ENCODE data around the gene KRT80. TPM values are rescaled to one million over a fixed set of nuclear protein-coding genes. Genes with fewer than 3 reads are reported as not detected.

KRT80 gene
- polyA plus RNA-seq, 3 donors: 0.18 to 0.52 (median 0.37) TPM

DNA sequence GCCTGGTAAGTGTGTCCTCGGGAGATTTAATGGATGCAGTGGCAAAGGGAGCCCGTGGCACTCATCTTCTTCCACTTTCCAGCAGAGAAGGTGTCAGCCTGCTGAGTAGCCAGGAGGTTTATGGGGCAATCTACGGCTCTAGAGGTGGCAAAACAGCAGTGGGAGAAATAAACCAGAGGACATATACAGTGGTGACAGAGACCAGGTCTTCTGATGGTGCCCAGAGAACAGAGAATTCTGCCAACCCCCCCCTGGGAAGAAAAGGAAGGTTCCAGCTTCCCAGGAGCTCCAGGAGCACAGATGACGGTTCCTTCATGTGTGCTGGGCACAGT is 69.3 kb downstream of the KRT80 start:
- peaks cover 0 to 1% (median 0%) of the 10 kb centered on the region in 7 donors for H3K9me3 Mint-ChIP-seq
- intact Hi-C loops (cut with micrococcal nuclease): loop anchor here in 1 of 2 donors (5.0 kb wide), 2 partner anchors 35 to 95 kb away; no protein-coding TSS in a partner anchor
- no peak overlapping the region for H3K4me3 Mint-ChIP-seq
- Histone ChIP-seq H3K4me3 (replicated peaks in 1 of 3; ENCODE audit: low read depth in 2 of 3, low read length in 3 of 3) (no peak overlapping the region), H3K79me2 (ENCODE audit: insufficient read depth, low read length) (no peaks in the 10 kb centered on the region), H4K20me1 (ENCODE audit: insufficient read depth, low read length) (no peaks in the 10 kb centered on the region), H3K9ac (ENCODE audit: insufficient read depth, low read length, poor library complexity, severe bottlenecking) (no peak overlapping the region), H3K27ac (ENCODE audit: low read depth in 1 of 2, low read length in 2 of 2) (no peak overlapping the region), H2AFZ (ENCODE audit: insufficient read depth, low read depth, low read length, poor library complexity, severe bottlenecking) (no peak overlapping the region), H3K27me3 (ENCODE audit: control insufficient read depth in 2 of 2, insufficient read depth in 2 of 2, low read length in 2 of 2) (peaks cover 0 to 12% of the 10 kb centered on the region in 2 donors), H3K36me3 (replicated peaks in 1 of 2; ENCODE audit: control insufficient read depth in 1 of 2, insufficient read depth in 2 of 2, low read length in 2 of 2) (no peaks in the 10 kb centered on the region), H3K9me3 (replicated peaks in 1 of 2; ENCODE audit: control insufficient read depth in 1 of 2, insufficient read depth in 1 of 2, low read length in 2 of 2) (no peaks in the 10 kb centered on the region), H3K4me2 (replicated peaks; ENCODE audit: extremely low read depth, low read length, poor library complexity, severe bottlenecking) (no peak overlapping the region), H3K4me1 (ENCODE audit: control insufficient read depth in 1 of 2, insufficient read depth in 2 of 2, low read length in 2 of 2) (peaks cover 28 to 46% of the 10 kb centered on the region in 2 donors)
- peaks cover 53% of the 10 kb centered on the region for H3K4me1 Mint-ChIP-seq
- peak overlapping the region in 1 of 7 donors; percentile 58 for H3K27ac Mint-ChIP-seq
- no CpG with 5 or more reads among the region's 4 CpGs for WGBS (ENCODE audit: insufficient coverage)
- peaks cover 28 to 43% (median 30%) of the 10 kb centered on the region in 3 donors for H3K27me3 Mint-ChIP-seq (ENCODE audit: low read depth in 3 of 3)
- DNase-seq: no peak
- no peaks in the 10 kb centered on the region for H3K36me3 Mint-ChIP-seq
- TF ChIP-seq, protein P1, sequence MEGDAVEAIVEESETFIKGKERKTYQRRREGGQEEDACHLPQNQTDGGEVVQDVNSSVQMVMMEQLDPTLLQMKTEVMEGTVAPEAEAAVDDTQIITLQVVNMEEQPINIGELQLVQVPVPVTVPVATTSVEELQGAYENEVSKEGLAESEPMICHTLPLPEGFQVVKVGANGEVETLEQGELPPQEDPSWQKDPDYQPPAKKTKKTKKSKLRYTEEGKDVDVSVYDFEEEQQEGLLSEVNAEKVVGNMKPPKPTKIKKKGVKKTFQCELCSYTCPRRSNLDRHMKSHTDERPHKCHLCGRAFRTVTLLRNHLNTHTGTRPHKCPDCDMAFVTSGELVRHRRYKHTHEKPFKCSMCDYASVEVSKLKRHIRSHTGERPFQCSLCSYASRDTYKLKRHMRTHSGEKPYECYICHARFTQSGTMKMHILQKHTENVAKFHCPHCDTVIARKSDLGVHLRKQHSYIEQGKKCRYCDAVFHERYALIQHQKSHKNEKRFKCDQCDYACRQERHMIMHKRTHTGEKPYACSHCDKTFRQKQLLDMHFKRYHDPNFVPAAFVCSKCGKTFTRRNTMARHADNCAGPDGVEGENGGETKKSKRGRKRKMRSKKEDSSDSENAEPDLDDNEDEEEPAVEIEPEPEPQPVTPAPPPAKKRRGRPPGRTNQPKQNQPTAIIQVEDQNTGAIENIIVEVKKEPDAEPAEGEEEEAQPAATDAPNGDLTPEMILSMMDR (IDR thresholded peaks at IDR 0.05): no peak

- Histone ChIP-seq H3K9me3 (replicated peaks in 1 of 2; ENCODE audit: control insufficient read depth in 1 of 2, insufficient read depth in 1 of 2, low read length in 2 of 2) (no peaks in the 10 kb centered on the region), H4K20me1 (ENCODE audit: insufficient read depth, low read length) (no peaks in the 10 kb centered on the region), H3K4me1 (ENCODE audit: control insufficient read depth in 1 of 2, insufficient read depth in 2 of 2, low read length in 2 of 2) (peaks cover 28 to 41% of the 10 kb centered on the region in 2 donors), H3K4me3 (replicated peaks in 1 of 3; ENCODE audit: low read depth in 2 of 3, low read length in 3 of 3) (no peak overlapping the region), H2AFZ (ENCODE audit: insufficient read depth, low read depth, low read length, poor library complexity, severe bottlenecking) (no peak overlapping the region), H3K9ac (ENCODE audit: insufficient read depth, low read length, poor library complexity, severe bottlenecking) (no peak overlapping the region), H3K27ac (ENCODE audit: low read depth in 1 of 2, low read length in 2 of 2) (no peak overlapping the region), H3K36me3 (replicated peaks in 1 of 2; ENCODE audit: control insufficient read depth in 1 of 2, insufficient read depth in 2 of 2, low read length in 2 of 2) (no peaks in the 10 kb centered on the region), H3K4me2 (replicated peaks; ENCODE audit: extremely low read depth, low read length, poor library complexity, severe bottlenecking) (no peak overlapping the region), H3K27me3 (ENCODE audit: control insufficient read depth in 2 of 2, insufficient read depth in 2 of 2, low read length in 2 of 2) (peaks cover 0 to 8% of the 10 kb centered on the region in 2 donors), H3K79me2 (ENCODE audit: insufficient read depth, low read length) (no peaks in the 10 kb centered on the region)
- Mint-ChIP-seq H3K4me3 (peak overlapping the region in 1 of 2 donors; percentile 63), H3K36me3 (no peaks in the 10 kb centered on the region), H3K27ac (peak overlapping the region in 4 of 7 donors; percentile 42 to 79 (median 70)), H3K9me3 (peaks cover 0 to 1% (median 0%) of the 10 kb centered on the region in 7 donors), H3K4me1 (peaks cover 48% of the 10 kb centered on the region), H3K27me3 (ENCODE audit: low read depth in 3 of 3) (peaks cover 23 to 38% (median 25%) of the 10 kb centered on the region in 3 donors)
- DNase-seq: peak; percentile 38 to 61 (median 57)
- TF ChIP-seq, protein P1 (IDR thresholded peaks at IDR 0.05): peak; percentile 90
- WGBS (ENCODE audit: insufficient coverage): 12% methylated on average over 14 of the region's 18 CpGs
- intact Hi-C loops (cut with micrococcal nuclease): loop anchor here (1.0 to 5.0 kb wide), 3 partner anchors 35 to 95 kb away; no protein-coding TSS in a partner anchor
These were observed 69.8 kb downstream of the KRT80 start for GRCh38 chr12:52121824-52122539.
